ENCODE measurements around the gene NCEH1.

GRCh38 chr3:172592898-172593669 is 117.8 kb downstream of the NCEH1 start:
- no peak for TF ChIP-seq CTCF (IDR thresholded peaks at IDR 0.05)
- TF ChIP-seq POLR2A (IDR thresholded peaks at IDR 0.05) = no peak

All from Peyer's patch (tissue), 4 donors.